Duodenal mucosa (tissue), 2 donors: ENCODE measurements around the gene BMP4.
"Not testable (repeated sequence)": the region's sequence is repeated elsewhere in the genome, so short reads cannot be mapped to it uniquely, and the experiment has no call there.

Experiments used
- H3K27ac ChIP-seq: one replicate; pipeline ENCODE4 v1.7.0; 2013; ENCODE audit warnings: low read depth, low read length
- H3K27me3 ChIP-seq, 2 donors: one replicate each; pipeline ENCODE4 v1.7.0; 2013; ENCODE audit warnings: low read length in 2 of 2, control low read depth in 1 of 2; ENCODE audit not compliant: insufficient read depth in 2 of 2, control insufficient read depth in 1 of 2
- H3K36me3 ChIP-seq, 2 donors: one replicate each; pipeline ENCODE4 v1.7.0; 2013; ENCODE audit warnings: low read length in 2 of 2, control low read depth in 1 of 2; ENCODE audit not compliant: insufficient read depth in 2 of 2, control insufficient read depth in 1 of 2
- H3K4me1 ChIP-seq, 2 donors: one replicate each; pipeline ENCODE4 v1.7.0; 2013; ENCODE audit warnings: low read length in 2 of 2, control low read depth in 1 of 2; ENCODE audit not compliant: insufficient read depth in 2 of 2, control insufficient read depth in 1 of 2
- H3K4me3 ChIP-seq, 2 donors: one replicate each; pipeline ENCODE4 v1.7.0; 2013; ENCODE audit warnings: low read length in 2 of 2, low read depth in 1 of 2
- H3K9ac ChIP-seq, 2 donors: one replicate each; pipeline ENCODE4 v1.7.0; 2013; ENCODE audit warnings: low read length in 2 of 2, low read depth in 1 of 2
- H3K9me3 ChIP-seq, 2 donors: one replicate each; pipeline ENCODE4 v1.7.0; 2013; ENCODE audit warnings: low read length in 2 of 2, control low read depth in 1 of 2; ENCODE audit not compliant: control insufficient read depth in 1 of 2

Gene BMP4

DNA sequence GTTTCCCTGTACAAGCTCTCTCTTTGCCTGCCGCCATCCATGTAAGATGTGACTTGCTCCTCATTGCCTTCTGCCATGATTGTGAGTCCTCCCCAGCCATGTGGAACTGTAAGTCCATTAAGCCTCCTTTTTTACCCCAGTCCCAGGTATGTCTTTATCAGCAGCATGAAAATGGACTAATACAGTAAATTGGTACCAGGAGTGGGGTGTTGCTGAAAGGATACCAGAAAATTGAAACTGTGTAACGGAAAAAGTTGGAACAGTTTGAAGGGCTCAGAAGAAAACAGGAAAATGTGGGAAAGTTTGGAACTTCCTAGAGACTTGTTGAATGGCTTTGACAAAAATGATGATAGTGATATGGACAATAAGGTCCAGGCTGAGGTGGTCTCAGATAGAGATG is 28.3 kb upstream of the BMP4 start:
- not testable (repeated sequence) for H3K4me1 ChIP-seq, H3K9me3 ChIP-seq, H3K27me3 ChIP-seq, H3K9ac ChIP-seq, H3K36me3 ChIP-seq, H3K27ac ChIP-seq, H3K4me3 ChIP-seq

DNA sequence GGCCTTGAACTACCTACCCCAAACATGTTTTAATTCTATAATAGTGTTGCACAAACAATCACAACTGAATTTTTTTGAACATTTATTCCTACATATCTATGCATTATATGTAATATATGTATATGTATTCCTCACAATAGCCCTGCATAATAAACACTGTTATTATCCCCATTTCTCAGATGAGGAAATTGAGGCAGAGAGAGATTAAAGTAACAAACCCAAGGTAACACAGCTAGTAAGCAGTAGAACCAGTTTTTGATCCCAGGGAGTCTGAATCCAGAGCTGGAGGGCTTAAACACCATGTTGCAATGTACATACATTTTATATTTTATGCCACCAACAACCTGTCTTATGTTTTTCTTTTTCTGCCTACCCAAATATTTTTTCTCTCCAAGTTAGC is 26.5 kb upstream of the BMP4 start:
- no peak overlapping the region for H3K27ac ChIP-seq
- H3K36me3 ChIP-seq, result no peaks in the 10 kb centered on the region
- H3K9me3 ChIP-seq, result peaks cover 0 to 2% of the 10 kb centered on the region in 2 donors
- H3K4me3 ChIP-seq, result no peak overlapping the region
- no peak overlapping the region for H3K9ac ChIP-seq
- peaks cover 6% of the 10 kb centered on the region in 2 donors for H3K4me1 ChIP-seq
- H3K27me3 ChIP-seq, result no peaks in the 10 kb centered on the region

DNA sequence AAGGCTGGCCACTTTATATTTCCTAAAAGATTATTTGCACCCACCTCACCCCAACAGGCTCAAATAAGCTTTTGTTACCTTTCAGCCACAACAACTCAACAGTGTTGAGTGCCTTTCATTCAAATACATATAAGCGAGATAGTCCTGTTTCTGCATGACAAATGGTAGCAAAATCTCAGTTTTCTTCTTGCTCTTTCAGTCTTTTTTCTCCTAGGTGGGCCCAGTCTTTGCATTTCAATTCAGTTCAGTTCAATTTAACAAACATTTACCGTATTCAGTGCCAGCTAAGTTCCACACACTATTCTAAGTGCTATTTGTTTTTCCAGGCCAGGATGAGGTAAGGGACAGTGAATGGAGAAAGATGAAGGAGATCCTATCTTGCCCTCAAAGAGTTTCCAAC is 25.9 kb upstream of the BMP4 start:
- Histone ChIP-seq H3K27me3 (no peaks in the 10 kb centered on the region), H3K4me1 (peaks cover 6% of the 10 kb centered on the region in 2 donors), H3K4me3 (no peak overlapping the region)

DNA sequence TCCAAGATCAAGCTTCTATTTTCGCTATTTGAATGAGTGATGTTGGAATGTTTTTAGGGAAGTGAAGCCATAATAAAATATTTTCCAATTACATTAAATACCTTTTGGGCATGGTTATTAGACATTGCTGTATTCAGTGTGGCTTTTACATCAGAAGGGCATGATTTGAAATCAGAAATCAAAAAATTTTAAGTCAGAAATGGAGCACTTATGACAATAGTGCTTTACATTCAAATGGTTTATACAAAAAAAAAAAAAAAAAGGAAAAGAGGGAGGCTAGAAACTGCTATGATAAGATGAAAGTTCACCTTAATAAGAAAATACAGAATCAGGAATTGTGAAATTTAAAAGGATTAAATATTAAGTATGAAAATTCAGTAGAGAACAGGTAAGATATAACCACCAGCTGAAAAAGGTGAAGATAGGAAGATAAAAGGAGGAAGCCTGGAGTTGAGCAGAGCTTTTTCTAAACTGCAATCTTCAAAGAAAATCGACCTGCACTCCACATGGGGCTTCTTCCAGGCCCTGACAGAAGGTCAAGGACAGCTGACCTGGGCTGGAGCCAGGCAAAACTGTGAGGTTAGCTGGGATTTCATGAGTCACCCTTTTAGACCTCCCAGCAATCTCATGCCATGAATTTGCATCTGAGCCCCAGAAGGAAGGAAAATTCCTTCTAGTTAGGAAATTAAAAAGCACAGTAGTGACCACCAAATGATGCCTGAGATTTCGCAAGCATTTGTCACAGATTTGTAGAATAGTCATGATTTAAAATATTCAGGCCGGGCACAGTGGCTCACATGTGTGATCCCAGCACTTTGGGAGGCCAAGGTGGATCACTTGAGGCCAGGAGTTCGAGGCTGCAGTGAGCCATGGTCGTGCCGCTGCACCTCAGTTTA is 23.4 kb upstream of the BMP4 start:
- Histone ChIP-seq H3K9ac (no peak overlapping the region), H3K27ac (no peak overlapping the region), H3K9me3 (no peaks in the 10 kb centered on the region), H3K4me3 (no peak overlapping the region), H3K36me3 (no peaks in the 10 kb centered on the region), H3K4me1 (peaks cover 6% of the 10 kb centered on the region in 2 donors), H3K27me3 (no peaks in the 10 kb centered on the region)

More for the DNA sequence above, 25.9 kb upstream of the BMP4 start:
- Histone ChIP-seq H3K36me3 (no peaks in the 10 kb centered on the region), H3K9me3 (peaks cover 0 to 2% of the 10 kb centered on the region in 2 donors), H3K27ac (no peak overlapping the region), H3K9ac (no peak overlapping the region)

DNA sequence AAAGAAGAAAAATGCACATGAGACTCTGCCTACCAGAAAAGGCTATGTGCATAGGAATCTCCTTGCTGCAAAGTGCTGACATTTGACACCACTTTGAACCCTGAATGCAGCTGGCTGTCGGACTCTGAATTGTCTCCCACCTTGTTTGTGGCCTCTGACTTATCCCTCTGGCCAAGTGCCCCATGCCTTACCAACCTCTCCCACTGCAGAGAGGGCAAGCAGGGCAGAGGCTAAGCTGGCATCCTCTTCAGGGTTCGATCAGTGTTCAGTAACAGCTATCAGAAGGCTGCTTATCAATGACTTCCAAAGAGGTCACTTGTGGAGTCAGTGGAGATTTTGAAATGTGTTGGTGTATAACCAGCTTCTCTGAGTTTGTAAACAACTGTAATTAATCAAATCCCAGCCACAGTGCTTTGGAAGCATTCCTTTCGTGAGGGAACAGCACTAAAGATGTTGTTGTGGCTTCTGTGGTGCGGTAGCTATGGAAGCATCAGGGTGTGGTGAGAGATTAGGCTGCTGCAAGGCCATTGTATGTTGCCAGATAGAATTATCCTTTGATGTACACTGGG is 22.6 kb upstream of the BMP4 start:
- no peak overlapping the region for H3K4me3 ChIP-seq
- H3K9me3 ChIP-seq, result no peaks in the 10 kb centered on the region
- no peaks in the 10 kb centered on the region for H3K27me3 ChIP-seq
- H3K9ac ChIP-seq, result no peak overlapping the region
- no peak overlapping the region for H3K27ac ChIP-seq
- H3K4me1 ChIP-seq, result peaks cover 6% of the 10 kb centered on the region in 2 donors
- H3K36me3 ChIP-seq, result no peaks in the 10 kb centered on the region

DNA sequence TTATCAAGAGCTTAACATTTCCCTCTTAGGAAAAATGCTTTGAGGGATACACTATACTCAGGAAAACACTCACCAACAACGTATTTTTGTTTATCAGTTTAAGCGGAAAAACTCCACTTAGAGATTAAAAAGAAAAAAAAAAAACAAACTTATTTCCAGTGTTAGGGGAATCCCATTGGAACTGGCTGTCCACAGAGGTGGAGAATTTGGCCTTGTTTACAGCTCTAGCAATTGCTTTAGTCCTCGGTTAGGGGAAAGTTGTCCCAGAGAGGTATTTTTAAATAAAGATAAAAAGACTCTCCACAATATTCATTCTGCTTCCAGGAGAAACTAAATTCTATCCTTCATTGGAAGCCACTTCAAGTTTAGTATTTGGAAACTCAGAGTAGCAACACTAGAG is 21.6 kb upstream of the BMP4 start:
- no peak overlapping the region for H3K4me3 ChIP-seq
- H3K9me3 ChIP-seq, result no peaks in the 10 kb centered on the region
- H3K9ac ChIP-seq, result no peak overlapping the region
- no peak overlapping the region for H3K27ac ChIP-seq
- no peaks in the 10 kb centered on the region for H3K27me3 ChIP-seq
- peaks cover 6% of the 10 kb centered on the region in 2 donors for H3K4me1 ChIP-seq
- H3K36me3 ChIP-seq, result no peaks in the 10 kb centered on the region

DNA sequence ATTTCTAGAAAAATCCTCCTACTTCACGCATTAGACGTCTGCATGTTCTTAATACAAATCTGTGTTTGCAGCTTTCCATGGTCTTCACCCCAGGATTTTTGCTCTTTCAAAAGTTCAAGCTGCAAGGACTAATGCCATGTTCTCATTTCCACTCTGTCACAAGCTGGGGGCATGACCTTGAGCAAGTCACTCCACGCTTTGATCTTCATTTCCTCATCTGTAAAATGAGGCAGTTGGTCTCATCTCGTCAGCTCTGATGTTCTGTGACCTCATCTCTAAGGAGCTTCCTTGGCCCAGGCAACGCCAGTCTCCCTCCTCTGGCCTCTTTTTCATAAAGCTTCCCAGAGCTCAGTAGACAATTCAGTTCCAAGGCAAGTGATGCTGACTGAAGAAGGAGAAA is 18.8 kb upstream of the BMP4 start:
- Histone ChIP-seq H3K27ac (no peak overlapping the region), H3K27me3 (no peaks in the 10 kb centered on the region), H3K4me1 (peaks cover 6 to 14% of the 10 kb centered on the region in 2 donors), H3K36me3 (no peaks in the 10 kb centered on the region), H3K9ac (no peak overlapping the region), H3K4me3 (no peak overlapping the region), H3K9me3 (no peaks in the 10 kb centered on the region)

DNA sequence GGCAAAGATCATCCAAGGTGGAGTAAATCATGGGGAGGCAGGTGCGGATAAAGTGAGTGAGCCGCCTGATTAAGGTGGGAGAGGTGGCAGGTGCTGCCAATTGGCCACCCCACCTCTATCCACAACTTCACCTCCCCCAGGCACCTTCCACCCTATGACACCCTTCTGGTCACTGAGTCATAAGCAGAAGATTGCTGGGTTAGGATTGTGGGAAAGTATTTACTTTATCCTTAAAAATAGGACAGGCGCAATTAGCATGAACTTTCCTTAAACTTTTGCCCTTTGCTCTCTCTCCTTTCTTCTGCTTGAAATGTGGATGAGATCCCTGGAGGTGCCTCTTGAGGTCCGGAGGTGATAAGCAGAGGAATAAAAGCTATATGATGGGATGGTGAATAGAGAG is 14.9 kb upstream of the BMP4 start:
- H3K27me3 ChIP-seq, result no peaks in the 10 kb centered on the region
- no peak overlapping the region for H3K9ac ChIP-seq

DNA sequence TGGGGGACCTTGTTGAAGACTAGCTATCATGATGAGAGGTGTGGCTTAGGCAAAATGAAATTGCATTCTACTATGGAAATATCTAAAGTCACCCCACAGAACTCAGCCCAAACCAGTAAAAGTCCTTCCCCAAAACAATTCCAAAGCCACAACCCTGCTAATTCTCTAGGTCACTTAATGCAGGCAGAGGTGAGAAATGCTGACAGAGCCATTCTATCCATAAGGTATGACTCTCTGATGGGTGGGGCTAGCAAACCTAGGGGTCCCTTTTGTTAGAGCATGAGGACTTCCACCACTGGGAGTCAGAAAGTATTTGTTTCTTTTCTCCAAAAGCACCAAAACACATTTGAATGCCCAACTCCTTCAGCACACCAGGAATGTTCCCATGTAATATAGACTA is 12.7 kb upstream of the BMP4 start:
- no peak overlapping the region for H3K27ac ChIP-seq
- no peaks in the 10 kb centered on the region for H3K36me3 ChIP-seq
- H3K9me3 ChIP-seq, result no peaks in the 10 kb centered on the region
- no peaks in the 10 kb centered on the region for H3K27me3 ChIP-seq
- H3K4me3 ChIP-seq, result no peak overlapping the region
- no peak overlapping the region for H3K9ac ChIP-seq
- H3K4me1 ChIP-seq, result peaks cover 0 to 8% of the 10 kb centered on the region in 2 donors

More for the DNA sequence above, 14.9 kb upstream of the BMP4 start:
- no peaks in the 10 kb centered on the region for H3K9me3 ChIP-seq
- H3K27ac ChIP-seq, result no peak overlapping the region
- H3K4me3 ChIP-seq, result no peak overlapping the region
- peaks cover 0 to 8% of the 10 kb centered on the region in 2 donors for H3K4me1 ChIP-seq
- no peaks in the 10 kb centered on the region for H3K36me3 ChIP-seq

DNA sequence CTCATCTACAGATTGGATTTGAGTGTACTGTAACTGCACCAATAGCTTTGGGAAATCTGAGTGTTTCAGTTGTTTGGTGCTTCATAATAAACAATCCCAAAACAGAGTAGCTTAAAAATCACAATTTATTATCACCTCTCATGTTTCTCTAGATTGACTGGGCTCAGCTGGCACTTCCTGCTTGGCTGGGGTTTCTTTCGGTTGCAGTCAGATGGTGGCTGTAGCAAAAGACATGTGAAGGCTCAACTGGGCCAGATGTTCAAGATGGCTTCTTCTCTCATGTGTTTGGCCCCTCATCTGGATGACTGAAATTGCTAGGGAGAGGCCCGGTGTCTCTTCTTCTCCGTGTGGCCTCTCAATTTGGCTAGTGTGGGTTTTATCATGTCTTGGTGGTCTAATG is 12.1 kb upstream of the BMP4 start:
- Histone ChIP-seq H3K9ac (no peak overlapping the region), H3K36me3 (no peaks in the 10 kb centered on the region), H3K27me3 (no peaks in the 10 kb centered on the region), H3K27ac (no peak overlapping the region), H3K4me1 (peaks cover 1 to 12% of the 10 kb centered on the region in 2 donors), H3K9me3 (no peaks in the 10 kb centered on the region), H3K4me3 (no peak overlapping the region)
